ENCODE measurements around the gene C1orf198.

Gene C1orf198, protein sequence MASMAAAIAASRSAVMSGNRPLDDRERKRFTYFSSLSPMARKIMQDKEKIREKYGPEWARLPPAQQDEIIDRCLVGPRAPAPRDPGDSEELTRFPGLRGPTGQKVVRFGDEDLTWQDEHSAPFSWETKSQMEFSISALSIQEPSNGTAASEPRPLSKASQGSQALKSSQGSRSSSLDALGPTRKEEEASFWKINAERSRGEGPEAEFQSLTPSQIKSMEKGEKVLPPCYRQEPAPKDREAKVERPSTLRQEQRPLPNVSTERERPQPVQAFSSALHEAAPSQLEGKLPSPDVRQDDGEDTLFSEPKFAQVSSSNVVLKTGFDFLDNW

DNA sequence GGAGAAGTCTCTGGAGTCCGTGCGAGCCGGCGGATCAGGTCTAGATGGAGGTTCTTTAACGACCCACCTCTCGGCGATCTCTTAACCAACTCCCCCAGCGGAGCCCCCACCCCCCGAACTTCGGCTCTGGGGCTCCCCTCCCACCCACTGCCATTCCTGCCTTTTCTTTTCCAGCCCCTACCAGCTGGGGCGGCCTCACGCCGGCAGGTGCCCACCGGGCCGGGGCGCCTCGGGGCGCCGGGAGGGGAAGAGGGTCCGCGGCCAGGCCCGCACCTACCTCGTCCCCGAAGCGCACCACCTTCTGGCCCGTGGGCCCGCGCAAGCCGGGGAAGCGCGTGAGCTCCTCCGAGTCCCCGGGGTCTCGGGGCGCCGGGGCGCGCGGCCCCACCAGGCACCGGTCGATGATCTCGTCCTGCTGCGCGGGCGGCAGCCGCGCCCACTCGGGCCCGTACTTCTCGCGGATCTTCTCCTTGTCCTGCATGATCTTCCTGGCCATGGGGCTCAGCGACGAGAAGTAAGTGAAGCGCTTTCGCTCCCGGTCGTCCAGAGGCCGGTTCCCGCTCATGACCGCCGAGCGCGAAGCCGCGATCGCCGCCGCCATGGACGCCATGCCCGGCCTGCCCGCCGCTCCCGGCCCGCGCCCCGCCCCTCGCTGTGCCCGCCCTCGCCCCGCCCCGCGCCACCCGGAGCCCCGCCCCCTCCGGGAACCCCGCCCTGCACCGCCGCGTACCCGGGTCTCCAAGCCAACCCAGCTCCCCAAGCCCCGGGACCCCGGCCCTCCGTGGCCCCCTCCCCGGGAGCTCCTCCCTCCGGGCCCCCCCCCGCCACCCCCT, at the start of gene C1orf198:
Gene C1orf198, minus strand, starts transcription at position 619 of the 833 bp plus-strand sequence. Its CDS starts 9 bp downstream, at position 610.
- DNase-seq (ENCODE audit: low spot score): peak; percentile 41

DNA sequence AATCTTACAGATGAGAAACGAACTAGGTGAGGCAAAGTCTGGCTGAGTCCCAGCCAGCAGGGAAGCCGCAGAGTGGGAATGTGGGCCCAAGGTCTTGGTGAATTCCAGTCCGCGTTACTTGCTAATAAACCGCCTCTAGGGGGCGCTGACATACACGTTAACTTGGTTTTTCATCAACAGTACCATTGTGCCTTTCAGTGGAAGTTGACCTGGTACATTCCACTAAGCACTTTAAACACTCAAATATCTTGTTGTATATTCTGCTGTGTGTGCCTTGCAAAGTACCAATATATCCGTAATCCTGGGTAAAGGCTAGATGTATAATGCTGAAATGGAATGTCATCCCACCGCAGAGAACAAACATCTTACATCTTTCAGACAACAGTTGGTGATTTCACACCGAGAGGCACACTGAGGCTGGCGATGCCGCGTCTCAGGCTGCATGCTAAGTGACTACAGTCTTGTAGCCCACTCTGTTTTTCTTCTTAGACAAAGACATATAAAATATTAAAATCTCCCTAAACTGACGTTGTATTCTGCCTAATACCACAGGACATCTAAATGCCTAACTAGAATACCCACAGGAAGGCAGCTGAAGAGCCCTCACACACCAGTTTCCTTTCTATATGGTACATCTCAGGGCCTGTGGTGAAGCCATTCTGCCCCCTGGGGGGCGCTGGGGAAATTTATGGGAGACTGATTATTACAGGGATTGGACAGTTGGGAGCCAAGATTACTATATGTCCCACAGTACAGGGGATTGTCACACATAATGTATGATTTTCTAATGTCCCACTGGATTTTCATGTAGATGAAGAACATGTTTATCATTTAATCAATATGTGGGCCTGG, 49.2 kb upstream of the C1orf198 start:
- DNase-seq (ENCODE audit: low spot score): peak; percentile 57

DNA sequence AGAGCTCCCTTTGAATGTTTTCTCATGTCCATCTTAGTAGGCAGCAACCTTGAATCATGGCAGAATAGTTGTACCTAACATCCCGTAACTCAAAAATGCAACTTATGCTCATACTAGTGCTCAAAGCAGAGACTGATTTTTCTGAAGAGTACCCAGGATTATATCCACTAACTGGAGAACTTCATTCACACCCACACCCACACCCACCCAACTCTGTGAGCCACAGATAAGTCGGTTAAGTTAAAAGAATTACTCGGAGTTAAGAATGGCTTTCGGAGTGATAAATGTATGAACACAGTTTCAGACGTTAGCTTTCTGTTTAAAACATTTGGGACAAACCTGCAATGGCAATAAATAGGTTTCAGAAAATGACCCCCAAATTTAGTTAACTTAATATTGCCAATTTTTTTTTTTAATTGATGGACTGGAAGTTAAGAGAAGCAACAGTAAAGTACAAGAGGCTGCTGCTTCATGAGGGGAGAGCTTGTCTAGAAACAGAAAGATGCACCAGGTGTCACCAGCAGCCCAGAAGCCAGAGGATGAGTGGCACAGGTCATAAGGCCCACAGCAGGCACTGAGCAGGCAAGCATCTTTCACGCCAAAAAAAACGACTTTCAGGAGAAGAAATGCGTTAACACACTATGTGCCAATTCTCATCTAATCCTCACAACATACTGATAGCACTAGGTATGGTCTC, 48.4 kb upstream of the C1orf198 start:
- DNase-seq (ENCODE audit: low spot score): no peak

DNA sequence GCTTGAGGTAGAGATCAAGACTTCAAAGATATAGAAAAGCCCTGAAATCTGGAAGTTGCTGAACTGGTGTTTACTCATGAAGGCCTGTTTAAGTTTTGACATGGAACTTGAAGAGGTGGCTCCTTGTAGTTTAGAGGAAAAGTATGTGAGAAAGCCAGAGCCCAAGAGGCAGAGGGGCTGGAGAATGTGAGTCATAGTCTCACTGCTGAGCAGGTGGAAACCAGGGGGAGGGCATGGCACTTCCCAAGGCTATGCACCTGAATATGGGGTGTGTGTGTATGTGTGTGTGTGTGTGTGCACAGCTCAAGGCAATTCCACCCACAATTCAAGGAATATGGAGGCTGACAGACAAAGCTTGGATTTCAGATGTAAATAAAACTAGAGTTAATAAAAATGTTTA, 46.8 kb upstream of the C1orf198 start:
- no peak for DNase-seq (ENCODE audit: low spot score)

DNA sequence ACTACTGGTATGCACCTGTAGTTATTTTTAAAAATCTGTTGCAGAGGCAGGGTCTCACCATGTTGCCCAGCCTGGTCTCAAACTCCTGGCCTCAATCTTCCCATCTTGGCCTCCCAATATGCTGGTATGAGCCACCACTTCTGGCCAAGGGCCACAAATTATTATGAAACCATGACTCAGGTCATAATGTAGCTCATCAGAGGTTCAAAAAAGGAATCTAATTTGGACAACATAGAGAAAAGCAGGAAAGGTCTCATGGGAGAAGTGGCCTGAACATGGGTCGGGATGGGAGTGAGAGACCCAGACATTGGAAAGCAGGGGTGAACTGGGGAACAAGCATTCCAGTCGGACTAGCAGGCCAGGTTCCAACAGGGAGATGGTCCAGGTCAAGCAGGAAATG, 45.2 kb upstream of the C1orf198 start:
- no peak for DNase-seq (ENCODE audit: low spot score)

DNA sequence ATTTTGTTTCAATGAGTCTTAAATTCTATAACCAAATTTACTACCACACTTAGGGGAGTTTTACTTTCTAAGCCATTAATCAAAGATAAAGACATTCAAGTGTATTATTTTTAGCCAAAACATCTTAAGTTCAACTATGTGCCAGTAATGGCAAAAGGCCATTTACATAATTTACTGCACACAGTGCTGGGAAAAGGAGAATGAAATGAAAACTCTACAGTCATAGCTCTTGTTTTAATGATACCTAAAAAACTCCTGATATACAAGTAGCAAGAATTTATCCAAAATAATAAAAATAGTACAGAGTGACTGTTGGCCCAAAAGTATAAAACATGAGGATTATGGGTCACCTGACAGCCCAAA, 42.4 kb upstream of the C1orf198 start:
- DNase-seq (ENCODE audit: low spot score): no peak

DNA sequence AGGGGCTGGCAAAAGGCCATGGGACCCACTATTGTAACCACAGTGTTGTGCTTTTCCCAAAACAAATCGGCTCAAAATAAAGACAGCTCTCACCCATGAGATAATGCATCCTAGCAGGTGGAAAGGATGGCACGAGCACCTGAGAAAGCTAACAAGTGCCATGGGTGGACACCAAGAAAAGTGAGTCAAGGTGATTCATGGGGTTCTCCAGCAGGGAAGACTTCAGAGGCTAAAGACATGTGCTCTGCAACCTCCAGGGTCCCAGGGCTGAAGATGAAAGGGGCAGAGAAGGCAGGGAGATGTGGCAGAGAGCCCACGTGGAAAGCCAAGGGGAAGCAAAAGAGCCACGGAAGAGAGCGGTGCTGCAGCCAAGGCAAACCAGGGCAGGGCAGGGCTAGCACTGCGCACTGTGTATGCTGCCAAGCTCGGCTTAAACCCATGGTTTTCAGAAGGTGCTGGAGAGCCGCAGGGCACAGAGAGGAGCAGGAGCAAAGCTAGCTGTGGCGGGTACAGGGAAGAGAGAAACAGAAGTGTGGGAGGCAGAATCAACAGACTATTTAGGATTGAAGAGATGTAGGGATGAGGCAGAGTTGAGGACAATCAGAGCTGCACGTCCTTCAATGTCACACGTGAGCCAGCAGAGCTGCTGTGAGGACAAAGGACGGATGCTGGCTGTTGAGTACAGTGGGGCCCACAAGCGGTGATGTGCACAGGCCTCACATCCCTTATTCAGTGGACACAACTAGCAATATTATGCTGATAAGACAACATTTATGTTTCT, 41.8 kb upstream of the C1orf198 start:
- DNase-seq (ENCODE audit: low spot score): no peak

DNA sequence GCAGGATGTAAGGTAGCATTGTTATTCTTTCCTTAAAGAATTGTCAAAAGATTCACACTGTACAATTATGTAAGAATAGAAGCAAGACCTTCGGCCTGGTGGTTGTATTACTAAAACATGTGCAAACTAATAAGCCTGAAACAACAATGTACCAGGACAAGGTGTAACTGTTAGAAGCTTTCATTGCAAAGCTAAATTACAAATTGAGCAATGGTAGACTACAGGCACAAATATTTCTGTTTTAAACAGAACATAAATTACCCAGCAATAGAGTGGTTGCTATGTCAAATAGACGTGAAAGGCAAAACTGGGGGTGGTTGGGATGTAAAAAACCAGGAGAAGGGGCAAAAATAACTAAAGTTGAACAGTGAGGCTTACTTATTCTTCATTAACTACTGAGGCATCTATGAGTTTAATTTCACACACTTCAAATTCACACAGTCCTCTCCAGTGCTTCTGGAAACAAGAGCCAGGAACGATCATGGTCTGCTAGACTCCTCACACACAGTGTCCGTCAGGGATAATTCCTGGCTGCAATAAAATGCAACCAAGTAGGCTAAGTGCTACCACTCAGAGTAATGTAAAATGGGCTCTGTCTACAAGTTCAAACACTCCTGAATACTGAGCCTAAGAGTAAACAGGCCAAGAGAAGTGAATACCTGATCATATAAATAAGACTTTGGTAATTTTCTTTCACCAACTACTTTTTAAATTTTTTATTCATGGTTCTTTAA, 39.3 kb upstream of the C1orf198 start:
- DNase-seq (ENCODE audit: low spot score): no peak

DNA sequence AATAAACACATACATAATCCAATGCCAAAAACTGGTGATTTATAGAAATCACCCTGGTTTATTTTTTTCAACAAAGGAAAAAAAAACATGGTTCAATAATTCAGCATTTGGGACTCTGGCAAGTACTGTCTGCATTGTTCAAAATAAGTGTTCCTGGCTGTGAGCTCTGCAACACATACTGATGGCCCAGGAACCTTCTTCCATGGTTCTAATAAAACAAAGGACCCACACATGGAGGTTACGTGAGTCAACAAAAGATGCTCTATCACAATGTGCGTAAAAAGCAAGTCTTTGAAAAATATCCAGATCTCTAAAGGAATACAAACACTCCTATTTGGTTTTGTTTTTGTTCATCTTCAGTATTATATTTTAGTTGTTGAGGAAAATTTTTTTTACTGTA, 37.9 kb upstream of the C1orf198 start:
- no peak for DNase-seq (ENCODE audit: low spot score)

DNA sequence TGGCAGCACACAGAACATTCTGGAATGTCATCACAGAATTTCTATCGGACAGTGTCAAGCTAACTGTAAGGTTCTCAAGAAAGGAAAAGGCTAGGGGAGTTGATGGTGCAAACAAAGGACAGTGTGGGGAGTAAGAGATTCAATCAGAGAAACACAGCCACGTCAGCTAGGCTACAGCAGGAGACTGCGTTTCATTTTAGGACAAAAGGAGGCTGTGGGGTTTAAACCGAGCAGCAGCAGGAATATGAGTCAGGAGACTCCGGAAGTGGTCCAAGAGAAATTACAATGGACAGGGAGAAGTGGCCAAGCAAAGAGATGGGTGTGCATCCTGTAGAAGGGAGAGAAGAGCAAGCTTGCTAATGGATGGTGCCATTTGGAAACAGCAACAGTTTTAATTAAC, 37.4 kb upstream of the C1orf198 start:
- DNase-seq (ENCODE audit: low spot score): no peak

DNA sequence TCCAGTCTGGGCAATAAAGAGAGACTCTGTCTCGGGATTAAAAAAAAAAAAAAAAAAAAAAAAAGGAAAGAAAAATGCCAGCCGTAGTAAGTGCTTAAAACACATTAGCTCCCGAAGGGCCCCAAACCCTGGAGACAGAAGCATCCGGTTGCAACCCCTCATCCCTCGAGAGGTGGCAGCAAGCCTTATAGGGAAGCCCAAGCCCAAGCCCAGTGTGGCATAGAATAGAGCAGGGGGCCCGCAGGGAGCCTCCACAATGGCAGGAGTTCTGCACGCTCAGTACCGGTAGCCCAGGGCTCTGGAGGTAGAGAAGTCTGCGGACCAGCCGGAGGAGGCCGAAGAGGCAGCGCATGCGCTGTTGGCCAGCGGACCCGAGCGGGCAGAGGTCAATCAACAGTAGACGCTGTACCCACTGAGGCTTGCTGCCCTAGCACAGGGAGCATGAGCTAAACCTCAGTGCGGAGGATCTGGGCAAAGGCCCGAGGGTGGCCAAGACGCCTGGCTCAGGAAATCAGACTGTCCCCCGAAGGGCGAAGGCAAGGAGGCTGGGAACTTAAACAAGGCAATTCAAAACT, 34.1 kb upstream of the C1orf198 start:
- no peak for DNase-seq (ENCODE audit: low spot score)

DNA sequence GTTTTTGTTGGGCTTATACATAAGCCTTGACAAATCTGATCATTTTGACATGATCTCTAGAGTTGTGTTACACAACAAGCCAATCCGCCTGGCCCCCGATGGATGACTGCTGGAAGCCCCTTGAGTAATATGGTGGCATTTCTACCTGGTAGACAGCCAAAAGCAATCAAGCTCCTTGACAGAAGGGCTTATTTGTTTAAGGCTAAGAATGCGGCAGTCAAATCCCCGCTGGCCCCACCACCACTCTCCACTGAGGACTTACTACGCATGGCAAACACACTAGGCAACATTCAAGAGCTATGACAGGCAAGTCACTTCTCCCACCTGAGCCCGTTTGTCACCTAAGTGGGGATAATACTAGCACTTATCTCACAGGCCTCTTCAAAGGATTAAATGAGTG, 33.4 kb upstream of the C1orf198 start:
- no peak for DNase-seq (ENCODE audit: low spot score)

DNA sequence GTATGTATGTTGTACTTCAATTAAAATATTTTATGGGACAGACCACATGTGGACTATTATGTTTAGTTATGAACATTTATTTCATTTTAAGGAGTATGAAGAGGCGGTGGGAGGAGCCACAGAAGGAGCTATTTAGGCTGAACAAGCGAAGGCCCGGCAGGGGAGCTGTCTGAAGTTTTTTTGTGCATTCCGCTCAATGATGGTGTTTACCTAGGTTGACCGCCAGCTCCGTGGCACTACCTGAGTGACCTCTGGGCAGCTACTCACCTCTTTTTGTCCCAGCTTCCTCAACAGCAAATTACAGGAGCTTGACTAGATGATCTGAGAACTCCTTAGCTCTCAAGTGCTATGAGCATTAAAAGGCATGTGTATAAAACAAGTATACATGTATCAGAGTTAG, 32.7 kb upstream of the C1orf198 start:
- DNase-seq (ENCODE audit: low spot score): no peak

DNA sequence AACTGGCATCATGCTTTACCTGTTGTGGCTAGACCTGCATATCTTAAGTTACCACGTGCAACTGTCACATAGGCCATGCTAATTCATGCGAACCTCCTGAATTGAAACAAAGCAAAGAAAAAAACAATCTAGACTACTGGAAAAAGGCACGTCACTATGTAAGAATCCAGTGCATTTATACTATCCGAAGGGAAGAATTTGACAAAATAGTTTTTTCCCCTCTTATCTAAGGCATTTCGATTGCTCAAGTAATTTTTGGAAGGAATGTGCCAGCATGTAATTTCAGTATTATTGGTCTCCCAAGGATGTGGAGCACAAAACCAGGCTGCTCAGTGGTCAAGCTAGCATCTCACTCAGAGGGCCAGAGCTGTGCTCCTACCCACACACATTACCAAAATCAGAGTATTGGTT, 31.5 kb upstream of the C1orf198 start:
- DNase-seq (ENCODE audit: low spot score): no peak

DNA sequence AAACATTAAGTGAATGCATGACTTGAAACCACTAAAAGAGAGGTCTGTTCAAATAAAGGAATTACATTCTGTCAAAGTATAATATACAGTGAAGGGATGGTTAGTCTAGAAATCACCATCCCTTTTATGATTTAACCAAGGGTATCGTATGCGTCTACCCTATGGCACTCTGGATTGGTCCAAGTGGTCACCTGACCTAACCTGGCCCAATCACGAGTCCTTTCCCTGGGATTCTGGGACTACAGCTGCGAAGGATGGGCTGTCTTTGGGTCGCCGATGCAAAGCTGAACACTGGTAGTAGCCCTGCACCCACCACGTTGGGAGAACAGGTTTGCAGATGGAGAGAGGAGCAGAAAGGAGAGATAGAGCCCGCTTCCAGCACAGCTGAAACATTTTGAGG, 30.4 kb upstream of the C1orf198 start:
- no peak for DNase-seq (ENCODE audit: low spot score)

DNA sequence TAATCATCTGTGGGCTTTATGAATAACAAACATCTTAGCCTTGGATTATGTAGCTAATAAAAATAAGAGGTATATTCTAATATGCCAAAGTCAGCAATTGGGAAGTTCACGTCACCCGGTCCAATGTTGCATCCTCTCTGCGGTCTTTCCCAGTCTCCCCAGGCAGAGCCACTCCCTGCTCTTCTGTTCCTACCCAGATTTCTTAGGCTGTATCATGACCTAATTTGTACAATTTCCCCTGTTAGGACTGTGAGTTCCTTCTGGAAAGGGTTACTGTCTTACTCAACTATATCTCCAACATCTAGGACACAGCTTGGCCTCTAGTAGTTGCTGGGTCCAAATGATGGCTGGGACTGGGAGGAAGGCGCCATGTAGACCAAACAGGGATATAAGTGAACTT, 29.8 kb upstream of the C1orf198 start:
- no peak for DNase-seq (ENCODE audit: low spot score)

DNA sequence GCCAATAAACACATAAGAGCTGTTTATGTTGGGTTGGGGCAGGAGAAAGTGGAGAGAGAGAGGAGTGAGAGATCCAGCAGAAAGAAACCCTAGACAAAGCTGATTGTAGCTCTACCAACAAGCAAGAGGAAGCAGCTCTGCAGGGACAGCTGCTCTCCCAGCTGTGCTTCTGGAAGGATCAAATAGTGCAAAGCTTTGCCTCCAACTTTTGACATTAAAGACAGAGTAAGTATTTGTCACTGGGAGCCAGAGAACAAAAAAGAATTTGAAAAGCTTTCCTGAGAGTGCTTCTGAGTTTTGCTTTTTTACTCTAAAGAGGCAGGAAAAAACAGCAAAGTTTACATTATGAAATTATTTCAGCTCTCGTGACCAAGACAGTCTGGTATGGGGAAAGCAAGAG, 28.5 kb upstream of the C1orf198 start:
- no peak for DNase-seq (ENCODE audit: low spot score)

DNA sequence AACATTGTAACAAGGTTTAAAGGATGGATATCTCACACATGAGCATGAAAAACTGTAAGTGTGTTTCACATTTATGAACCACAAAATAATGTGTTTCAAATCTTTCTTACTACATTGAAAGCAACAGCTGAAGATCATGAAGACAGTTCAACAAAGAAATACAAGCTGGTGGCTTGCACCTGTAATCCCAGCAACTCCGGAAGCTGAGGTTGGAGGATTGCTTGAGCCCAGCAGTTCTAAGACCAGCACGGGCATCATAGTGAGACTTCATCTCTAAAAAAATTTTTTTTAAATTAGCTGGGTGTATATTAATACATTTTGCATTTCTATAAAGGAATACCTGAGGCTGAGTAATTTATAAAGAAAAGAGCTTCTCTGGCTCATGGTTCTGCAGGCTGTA, 27.1 kb upstream of the C1orf198 start:
- DNase-seq (ENCODE audit: low spot score): no peak

DNA sequence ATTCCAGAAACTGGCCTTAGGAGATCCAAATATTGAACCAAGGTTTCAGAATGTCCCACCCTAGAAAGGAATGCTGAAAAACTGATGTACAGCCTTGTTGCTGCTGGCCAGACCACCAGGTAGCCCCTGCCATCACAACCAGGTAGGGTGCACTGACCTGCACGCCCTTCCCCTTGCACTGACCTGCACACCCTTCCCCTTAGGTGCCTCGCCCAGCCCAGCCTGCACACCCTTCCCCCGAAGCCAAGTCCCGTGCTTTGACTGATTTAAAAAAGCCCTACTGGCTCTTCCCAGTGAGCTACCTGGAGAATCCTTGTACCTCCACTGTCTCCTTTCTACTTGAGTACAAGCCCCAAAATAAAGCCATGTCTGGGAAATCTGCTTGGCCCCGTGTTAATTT, 26.3 kb upstream of the C1orf198 start:
- DNase-seq (ENCODE audit: low spot score): no peak

DNA sequence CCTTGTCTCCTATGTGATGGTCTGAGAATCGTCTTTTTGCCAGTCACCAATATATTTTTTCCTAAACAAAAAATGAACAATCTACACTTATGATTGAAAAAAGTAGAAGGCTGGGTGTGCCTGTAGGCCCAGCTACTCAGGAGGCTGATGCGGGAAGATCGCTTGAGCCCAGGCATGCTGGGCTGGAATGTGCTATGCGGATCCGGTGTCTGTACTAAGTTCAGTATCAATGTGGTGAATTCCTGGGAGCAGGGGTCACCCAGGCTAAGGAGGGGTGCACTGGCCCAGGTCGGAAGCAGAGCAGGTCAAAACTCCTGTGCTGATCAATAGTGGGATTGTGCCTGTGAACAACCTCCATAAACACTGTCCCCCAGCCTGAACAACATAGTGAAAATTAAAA, 25.7 kb upstream of the C1orf198 start:
- DNase-seq (ENCODE audit: low spot score): no peak

All from SW480 (cell line).